Activated CD4-positive, CD25-positive, alpha-beta regulatory T cell (primary cell): ENCODE results near the gene RC3H2.
"Not testable (repeated sequence)": the region's sequence is repeated elsewhere in the genome, so short reads cannot be mapped to it uniquely, and the experiment has no call there.

Experiments
- DNase-seq, 4 experiments: peaks; one replicate each; lab custom pipeline; 2025; lab: John Stamatoyannopoulos, UW

RC3H2 gene

GRCh38 chr9:122846371-122846940 is 58.7 kb downstream of the RC3H2 start:
- no peak for DNase-seq

- no peak for DNase-seq
Observed at GRCh38 chr9:122845116-122845515, 60.0 kb downstream of the RC3H2 start.

- no peak for DNase-seq
Observed at GRCh38 chr9:122844137-122844536, 61.0 kb downstream of the RC3H2 start.

GRCh38 chr9:122841501-122841900 is 63.7 kb downstream of the RC3H2 start:
- no peak for DNase-seq

- not testable (repeated sequence) for DNase-seq
Observed at GRCh38 chr9:122838441-122838840, 66.7 kb downstream of the RC3H2 start.

- DNase-seq = no peak
Observed at GRCh38 chr9:122837266-122837850, 67.8 kb downstream of the RC3H2 start.

GRCh38 chr9:122835313-122835731 is 69.8 kb downstream of the RC3H2 start:
- DNase-seq = no peak

- DNase-seq = no peak
Observed at GRCh38 chr9:122832194-122832593, 73.0 kb downstream of the RC3H2 start.

- DNase-seq = not testable (repeated sequence)
Observed at GRCh38 chr9:122828965-122829284, 76.2 kb downstream of the RC3H2 start.

GRCh38 chr9:122827761-122828093 is 77.4 kb downstream of the RC3H2 start:
- DNase-seq = no peak

- no peak for DNase-seq
Observed at GRCh38 chr9:122822938-122823337, 82.2 kb downstream of the RC3H2 start.

- DNase-seq = no peak
Observed at GRCh38 chr9:122822056-122822455, 83.1 kb downstream of the RC3H2 start.

GRCh38 chr9:122821278-122821943 is 83.7 kb downstream of the RC3H2 start:
- DNase-seq = no peak

- DNase-seq = no peak
Observed at GRCh38 chr9:122820490-122820845, 84.7 kb downstream of the RC3H2 start.

- no peak for DNase-seq
Observed at GRCh38 chr9:122819791-122820489, 85.2 kb downstream of the RC3H2 start.

GRCh38 chr9:122819326-122819725 is 85.8 kb downstream of the RC3H2 start:
- DNase-seq = no peak

GRCh38 chr9:122816163-122816867 is 88.8 kb downstream of the RC3H2 start:
- peak in 2 of 4 experiments; percentile 15 to 25 for DNase-seq

- no peak for DNase-seq
Observed at GRCh38 chr9:122815544-122815943, 89.6 kb downstream of the RC3H2 start.

- no peak for DNase-seq
Observed at GRCh38 chr9:122814545-122814944, 90.6 kb downstream of the RC3H2 start.

GRCh38 chr9:122812736-122813135 is 92.4 kb downstream of the RC3H2 start:
- no peak for DNase-seq

GRCh38 chr9:122810306-122810946 is 94.7 kb downstream of the RC3H2 start:
- peak; percentile 34 to 47 (median 46) for DNase-seq

GRCh38 chr9:122809261-122809660 is 95.9 kb downstream of the RC3H2 start:
- DNase-seq = not testable (repeated sequence)
